Fibroblast of the aortic adventitia (primary cell): ENCODE data around the gene ARHGAP10. TPM values are rescaled to one million over a fixed set of nuclear protein-coding genes. Genes with fewer than 3 reads are reported as not detected.
A peak's percentile ranks its signal among the peaks of the same experiment; 100 is the strongest.

Source experiments
- DNase-seq: peaks from one replicate; pipeline ENCODE4 v3.0.0-alpha.2; 2010; ENCODE audit warnings: low read depth
- H3K4me3 ChIP-seq: 2 replicates; pipeline ENCODE4 v1.5.1; 2011; ENCODE audit warnings: low read depth, mild to moderate bottlenecking, control low read depth, low read length, moderate library complexity
- total RNA-seq: library from RNA; depleted of rRNA; stranded (reverse); fragments of >200 nt; gene quantifications from 2 replicates; pipeline ENCODE4 v1.2.3, GENCODE V29; 2012; ENCODE audit warnings: low replicate concordance
- TF ChIP-seq, protein P1 (sequence below): IDR thresholded peaks from 2 replicates; pipeline ENCODE4 v1.5.1; 2011; ENCODE audit warnings: mild to moderate bottlenecking, low read length, control low read depth, inconsistent platforms; ENCODE audit not compliant: insufficient read depth

The ARHGAP10 gene
- total RNA-seq, 1 donor: 45.0 TPM

GRCh38 chr4:148101790-148102189 is 369.9 kb downstream of the ARHGAP10 start:
- no peak overlapping the region for H3K4me3 ChIP-seq
- TF ChIP-seq, protein P1, sequence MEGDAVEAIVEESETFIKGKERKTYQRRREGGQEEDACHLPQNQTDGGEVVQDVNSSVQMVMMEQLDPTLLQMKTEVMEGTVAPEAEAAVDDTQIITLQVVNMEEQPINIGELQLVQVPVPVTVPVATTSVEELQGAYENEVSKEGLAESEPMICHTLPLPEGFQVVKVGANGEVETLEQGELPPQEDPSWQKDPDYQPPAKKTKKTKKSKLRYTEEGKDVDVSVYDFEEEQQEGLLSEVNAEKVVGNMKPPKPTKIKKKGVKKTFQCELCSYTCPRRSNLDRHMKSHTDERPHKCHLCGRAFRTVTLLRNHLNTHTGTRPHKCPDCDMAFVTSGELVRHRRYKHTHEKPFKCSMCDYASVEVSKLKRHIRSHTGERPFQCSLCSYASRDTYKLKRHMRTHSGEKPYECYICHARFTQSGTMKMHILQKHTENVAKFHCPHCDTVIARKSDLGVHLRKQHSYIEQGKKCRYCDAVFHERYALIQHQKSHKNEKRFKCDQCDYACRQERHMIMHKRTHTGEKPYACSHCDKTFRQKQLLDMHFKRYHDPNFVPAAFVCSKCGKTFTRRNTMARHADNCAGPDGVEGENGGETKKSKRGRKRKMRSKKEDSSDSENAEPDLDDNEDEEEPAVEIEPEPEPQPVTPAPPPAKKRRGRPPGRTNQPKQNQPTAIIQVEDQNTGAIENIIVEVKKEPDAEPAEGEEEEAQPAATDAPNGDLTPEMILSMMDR: no peak
- no peak for DNase-seq

DNA sequence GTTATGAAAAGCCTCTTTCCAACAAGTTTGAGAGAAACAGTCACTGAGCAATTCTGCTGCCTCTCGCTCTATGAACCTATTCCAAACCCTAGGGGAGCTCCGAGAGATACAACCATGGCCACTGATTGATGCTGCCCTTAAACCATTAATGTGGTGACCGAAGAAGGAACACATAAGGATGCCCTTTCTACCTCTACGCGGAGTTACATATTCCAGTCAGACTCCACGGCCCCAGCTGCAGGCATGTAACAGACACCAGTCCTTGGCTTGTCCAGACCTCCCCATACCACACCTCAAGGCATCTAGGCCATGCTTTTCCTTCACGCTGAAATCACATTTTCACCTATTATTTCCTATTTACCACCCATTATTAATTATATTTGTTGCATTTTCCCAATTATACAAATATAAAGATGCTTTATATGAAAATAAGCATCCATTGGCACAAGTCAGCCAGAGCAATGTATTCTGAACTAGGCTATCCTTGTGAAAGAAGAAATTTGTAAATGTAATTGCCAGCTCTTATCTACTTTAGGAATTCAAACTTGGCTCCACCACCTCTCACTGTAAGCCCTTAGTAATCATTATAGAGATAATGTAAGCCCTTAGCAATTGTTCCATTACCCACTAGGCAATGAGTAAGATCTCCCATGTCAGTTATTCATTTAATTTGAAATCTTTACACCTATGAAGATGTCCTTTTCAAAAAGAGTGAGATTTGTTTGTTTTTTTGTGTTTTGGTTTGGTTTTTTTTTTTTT is 371.9 kb downstream of the ARHGAP10 start:
- peak; percentile 86 for DNase-seq
- TF ChIP-seq, protein P1: no peak
- H3K4me3 ChIP-seq: no peak overlapping the region

GRCh38 chr4:148108766-148109165 is 376.9 kb downstream of the ARHGAP10 start:
- no peak overlapping the region for H3K4me3 ChIP-seq
- no peak for DNase-seq
- TF ChIP-seq, protein P1: no peak

- no peak for DNase-seq
- TF ChIP-seq, protein P1: no peak
These were observed 377.3 kb downstream of the ARHGAP10 start for GRCh38 chr4:148109216-148109615.

DNA sequence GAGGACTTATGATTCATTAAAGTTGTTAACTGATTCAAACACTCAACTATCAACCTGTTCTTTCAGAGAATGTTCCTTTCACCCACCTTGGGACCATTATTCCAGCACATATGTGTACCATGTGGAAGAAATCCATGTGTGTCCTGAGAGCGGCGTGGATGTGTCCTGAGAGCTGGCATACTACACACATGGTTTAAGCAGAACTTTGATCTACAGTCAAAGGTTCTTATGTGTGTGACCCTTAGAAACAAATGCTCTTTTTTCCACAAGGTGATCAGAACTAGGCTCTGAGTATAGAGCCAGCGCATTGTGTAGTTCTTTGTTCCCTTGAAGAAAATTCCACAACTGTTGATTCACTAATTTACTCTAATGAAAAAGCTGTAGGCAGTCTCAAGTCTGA is 378.3 kb downstream of the ARHGAP10 start:
- H3K4me3 ChIP-seq: no peak overlapping the region
- TF ChIP-seq, protein P1: no peak

More at GRCh38 chr4:148109216-148109615, 377.3 kb downstream of the ARHGAP10 start:
- H3K4me3 ChIP-seq: no peak overlapping the region

DNA sequence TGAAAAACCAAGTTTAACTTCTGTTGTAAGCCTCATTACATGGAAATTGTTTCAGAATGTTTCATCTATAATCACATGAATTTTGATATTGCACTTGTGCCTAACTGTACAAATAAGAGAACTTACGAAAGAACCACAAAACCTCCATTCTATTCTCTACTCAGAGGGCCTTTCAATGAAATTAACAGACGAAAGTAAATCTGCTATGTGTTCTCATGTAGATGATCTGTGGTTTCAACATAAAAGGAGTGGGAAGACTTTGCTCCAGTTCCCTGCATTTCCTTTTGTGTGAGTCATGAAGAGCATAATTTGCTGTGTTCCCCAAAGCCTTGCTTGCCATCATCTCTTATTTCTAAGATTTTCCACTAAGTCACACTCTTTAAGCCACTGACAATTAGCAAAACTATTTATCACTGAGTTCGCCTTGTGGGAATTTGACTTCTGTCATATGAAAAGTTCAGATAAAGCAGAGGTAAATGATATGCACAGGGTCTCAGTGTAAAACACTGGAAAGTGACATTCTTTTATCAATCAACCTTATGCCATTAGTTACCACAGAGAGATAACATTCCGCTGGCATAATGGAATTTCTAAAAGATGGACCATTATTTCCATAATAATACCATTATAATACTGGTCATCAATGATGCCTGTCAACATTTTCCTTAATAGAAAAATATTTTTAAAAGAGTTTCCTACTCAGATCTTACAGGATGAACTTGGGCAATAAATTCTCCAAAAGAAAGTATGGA is 380.5 kb downstream of the ARHGAP10 start:
- no peak overlapping the region for H3K4me3 ChIP-seq
- DNase-seq: peak; percentile 30
- TF ChIP-seq, protein P1: no peak

More for the DNA sequence above, 378.3 kb downstream of the ARHGAP10 start:
- DNase-seq: no peak
